CD4-positive, alpha-beta T cell treated with Interferon gamma for 1 hour (primary cell): ENCODE data around the gene LRATD1.
"Not testable (repeated sequence)": the region's sequence is repeated elsewhere in the genome, so short reads cannot be mapped to it uniquely, and the experiment has no call there.

Experiments used
- DNase-seq: peaks from one replicate; pipeline ENCODE4 v3.0.0-alpha.2; 2020

The LRATD1 gene, protein sequence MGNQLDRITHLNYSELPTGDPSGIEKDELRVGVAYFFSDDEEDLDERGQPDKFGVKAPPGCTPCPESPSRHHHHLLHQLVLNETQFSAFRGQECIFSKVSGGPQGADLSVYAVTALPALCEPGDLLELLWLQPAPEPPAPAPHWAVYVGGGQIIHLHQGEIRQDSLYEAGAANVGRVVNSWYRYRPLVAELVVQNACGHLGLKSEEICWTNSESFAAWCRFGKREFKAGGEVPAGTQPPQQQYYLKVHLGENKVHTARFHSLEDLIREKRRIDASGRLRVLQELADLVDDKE

DNA sequence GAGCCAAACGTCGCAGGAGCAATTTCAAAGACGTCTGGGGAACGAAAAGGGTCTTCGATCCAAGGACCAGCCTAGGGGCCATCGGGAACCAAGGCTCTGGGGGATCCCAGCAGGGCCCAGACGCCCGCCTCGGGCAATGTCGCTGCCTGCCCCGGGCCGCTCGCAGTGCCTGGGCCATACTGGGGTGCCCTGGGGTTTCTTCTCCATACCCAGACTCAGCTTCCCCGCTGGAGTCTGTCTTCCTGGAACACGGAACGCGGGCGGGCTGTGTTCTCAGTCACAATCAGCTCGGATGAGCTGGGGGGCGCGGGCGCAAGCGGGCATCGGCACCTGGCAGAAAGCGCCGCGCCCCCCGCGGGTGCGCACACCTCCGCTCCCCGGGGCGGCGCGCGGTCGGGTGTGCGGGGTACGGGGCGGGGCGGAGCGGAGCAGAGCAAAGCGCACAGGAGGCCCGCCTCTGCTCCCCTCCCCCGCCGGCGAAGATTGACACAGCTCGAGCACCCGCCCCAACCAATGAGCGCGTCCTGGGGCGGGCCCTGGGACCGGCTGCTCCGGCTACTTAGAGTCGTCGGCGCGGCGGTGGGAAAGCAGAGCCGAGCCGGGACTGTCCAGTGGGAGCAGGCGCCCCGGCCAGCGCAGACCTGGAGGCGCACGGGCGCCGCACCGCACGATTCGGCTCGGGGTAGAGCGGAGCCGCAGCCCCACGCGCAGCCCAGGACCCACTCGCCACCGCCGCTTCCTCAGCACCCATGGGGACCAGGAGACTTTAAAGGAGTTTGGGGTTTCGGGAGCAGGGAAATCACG lies at the start of gene LRATD1:
Gene LRATD1 (plus strand): TSS at position 585 of the 804 bp plus-strand sequence. CDS start 1,263 bp downstream, outside the sequence.
- DNase-seq: no peak

GRCh38 chr2:14583059-14583458 lies 49.5 kb upstream of the LRATD1 start:
- no peak for DNase-seq

- no peak for DNase-seq
Observed at GRCh38 chr2:14583802-14584201, 48.7 kb upstream of the LRATD1 start.

- DNase-seq: no peak
Observed at GRCh38 chr2:14587119-14587518, 45.4 kb upstream of the LRATD1 start.

DNA sequence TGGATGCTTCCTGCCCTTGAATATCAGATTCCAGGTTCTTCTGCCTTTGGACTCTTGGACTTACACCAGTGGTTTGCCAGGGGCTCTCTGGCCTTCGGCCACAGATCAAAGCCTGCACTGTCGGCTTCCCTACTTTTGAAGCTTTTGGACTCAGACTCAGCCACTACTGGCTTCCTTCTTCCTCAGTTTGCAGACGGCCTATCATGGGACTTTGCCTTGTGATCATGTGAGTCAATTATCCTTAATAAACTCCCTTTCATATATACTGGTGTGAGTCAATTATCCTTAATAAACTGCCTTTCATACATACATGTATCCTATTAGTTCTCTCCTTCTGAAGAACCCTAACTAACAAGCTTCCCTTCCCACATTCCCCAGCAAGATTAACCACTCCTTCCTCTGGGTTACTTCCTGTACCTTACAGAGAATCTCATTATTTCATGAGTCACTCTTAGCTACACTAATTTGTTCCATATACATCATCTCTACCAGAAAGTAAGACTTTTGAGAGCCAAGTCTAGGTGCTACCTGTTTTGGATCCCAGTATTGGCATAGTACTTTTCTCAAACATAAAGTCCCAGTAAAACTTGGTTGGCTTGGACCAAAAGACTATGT lies 31.3 kb upstream of the LRATD1 start:
- no peak for DNase-seq

DNA sequence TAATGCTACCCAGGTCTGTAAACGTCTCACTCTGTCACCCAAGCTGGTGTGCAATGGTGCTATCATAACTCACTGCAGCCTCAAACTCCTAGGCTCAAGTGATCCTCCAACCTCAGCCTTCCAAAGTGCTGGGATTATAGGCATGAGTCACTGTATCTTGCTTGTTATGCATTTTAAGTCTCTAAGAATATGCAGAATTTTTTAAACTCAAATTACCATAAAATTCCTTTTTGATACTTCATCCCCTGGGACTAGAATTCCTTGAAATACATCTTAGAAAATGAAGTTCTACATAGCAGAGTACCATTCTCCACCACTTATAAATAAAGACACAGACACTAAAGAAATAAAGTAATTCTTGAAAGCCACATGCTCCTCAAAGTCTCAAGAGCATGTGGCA lies 30.2 kb upstream of the LRATD1 start:
- no peak for DNase-seq

- DNase-seq: no peak
Observed at GRCh38 chr2:14603676-14604075, 28.8 kb upstream of the LRATD1 start.

GRCh38 chr2:14608245-14608644 lies 24.3 kb upstream of the LRATD1 start:
- no peak for DNase-seq

DNA sequence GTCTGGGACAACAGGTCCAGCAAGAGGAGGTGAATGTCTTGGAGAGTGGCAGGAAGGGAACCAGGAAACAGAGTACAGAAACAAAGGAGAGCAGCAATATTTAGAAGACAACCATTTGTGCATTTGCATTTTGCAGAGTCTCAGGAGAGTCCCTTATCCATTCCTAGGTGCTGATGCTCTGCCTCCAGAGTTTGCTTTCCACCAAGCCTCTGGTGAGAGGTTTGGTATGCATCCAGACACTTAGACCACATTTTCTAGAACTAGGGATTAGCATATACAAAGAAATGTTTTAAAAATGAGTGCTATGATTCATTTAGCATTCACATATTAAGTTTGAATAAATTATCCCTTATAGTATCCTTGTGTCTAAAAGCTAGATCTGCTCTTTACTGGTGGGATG lies 18.5 kb upstream of the LRATD1 start:
- no peak for DNase-seq

DNA sequence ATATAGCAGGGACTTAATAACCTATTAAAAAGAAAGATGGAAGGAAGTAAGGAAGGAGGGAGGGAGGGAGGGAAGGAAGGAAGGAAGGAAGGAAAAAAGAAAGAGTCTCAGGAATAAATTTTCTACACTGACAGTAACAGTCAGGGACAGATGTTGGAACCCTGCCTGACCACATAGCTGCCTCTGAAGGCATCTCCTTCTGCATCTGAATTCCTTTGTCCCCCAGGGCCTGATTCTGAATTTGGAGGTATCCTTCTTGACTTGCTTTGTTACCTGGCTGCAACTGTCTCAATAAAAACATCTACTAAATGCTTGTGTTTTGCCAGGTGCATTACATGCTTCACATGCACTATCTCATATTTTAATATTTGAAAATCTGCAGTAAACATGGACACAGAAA lies 17.4 kb upstream of the LRATD1 start:
- no peak for DNase-seq

DNA sequence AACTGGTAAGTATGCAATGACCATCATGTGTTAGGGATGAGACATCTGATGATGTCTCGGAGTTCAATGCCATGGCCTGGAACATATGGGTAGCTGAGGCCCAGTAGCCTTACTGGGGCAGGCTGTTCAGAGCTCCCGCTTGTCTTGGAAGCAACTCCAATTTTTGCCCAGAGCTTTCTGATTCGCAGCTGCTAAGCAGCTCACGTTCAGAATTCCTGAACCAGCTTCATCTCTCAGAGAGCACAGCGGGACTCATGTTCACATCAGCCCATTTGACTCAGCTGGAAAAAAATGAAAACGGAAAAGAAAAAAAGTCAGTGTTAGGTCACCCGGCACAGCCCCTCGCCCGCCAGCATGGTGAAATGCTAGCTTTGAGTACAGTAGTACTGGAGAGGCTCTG lies 16.8 kb upstream of the LRATD1 start:
- DNase-seq: no peak

DNA sequence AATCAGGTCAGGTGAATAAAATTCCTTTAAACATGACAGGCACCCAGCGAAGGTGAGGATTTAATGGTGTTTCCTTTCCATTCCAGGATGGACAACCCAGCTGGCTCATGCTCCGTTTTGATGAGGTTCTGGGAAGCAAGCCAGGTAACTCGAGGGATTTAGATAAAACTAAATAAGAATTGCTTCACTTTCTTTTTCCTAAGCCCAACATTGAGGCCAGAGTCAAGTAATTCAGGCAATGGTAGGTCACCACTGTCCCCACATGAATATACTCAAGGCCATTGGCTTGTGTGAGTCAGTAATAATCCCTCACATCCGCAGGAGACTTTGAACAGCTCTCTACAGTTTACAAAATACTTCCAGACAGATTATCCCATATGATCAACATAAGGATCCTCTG lies 16.2 kb upstream of the LRATD1 start:
- DNase-seq: no peak

DNA sequence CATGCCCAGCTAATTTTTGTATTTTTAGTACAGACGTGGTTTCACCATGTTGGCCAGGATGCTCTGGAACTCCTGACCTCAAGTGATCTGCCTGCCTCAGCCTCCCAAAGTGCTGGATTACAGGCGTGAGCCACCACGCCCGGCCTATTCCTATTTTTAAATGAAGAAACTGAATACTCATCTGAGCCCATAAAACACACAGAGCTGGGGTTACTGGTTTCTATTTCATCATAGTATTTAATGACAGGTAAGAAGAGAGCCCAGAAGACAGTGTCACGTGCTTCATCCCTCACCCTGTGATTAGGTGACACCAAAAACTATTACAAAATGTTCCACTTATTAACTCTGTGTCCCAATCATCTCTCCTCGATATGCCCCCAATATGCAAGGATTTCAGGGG lies 15.6 kb upstream of the LRATD1 start:
- no peak for DNase-seq

GRCh38 chr2:14619441-14619840 lies 13.1 kb upstream of the LRATD1 start:
- DNase-seq: no peak

- DNase-seq: no peak
Observed at GRCh38 chr2:14621114-14621513, 11.4 kb upstream of the LRATD1 start.

DNA sequence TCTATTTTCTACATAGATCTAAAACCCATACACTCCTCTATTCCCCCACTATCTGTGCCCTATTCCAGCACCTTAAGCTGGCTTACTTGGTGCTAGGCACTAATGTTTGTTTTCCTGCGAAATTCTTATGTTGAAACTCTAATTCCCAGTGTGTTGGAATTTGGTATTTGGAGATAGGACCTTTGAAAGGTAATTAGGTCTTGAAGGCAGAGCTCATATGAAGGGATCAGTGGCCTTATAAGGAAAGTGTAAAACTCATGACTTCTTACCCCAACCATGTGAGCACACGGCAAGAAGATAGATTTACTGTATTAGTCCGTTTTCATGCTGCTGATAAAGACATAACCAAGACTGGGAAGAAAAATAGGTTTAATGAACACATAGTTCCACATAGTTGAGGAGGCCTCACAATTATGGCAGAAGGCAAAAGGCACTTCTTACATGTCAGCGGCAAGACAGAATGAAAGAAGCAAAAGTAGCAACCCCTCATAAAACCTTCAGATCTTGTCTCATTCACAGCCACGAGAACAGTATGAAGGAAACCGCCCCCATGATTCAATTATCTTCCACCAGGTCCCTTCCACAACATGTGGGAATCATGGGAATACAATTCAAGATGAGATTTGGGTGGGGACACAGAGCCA lies 10.5 kb upstream of the LRATD1 start:
- no peak for DNase-seq

DNA sequence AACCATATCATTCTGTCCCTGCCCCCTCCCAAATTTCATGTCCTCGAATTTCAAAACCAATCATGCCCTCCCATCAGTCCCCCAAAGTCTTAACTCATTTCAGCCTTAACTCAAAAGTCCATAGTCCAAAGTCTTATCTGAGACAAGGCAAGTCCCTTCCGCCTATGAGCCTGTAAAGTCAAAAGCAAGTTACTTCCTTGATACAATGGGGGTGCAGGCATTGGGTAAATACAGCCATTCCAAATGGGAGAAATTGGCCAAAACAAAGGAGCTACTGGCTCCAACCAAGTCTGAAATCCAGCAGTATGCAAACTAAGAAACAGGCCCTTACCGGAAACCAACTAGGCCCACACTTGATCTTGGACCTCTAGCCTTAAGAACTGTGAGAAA lies 10.0 kb upstream of the LRATD1 start:
- not testable (repeated sequence) for DNase-seq

DNA sequence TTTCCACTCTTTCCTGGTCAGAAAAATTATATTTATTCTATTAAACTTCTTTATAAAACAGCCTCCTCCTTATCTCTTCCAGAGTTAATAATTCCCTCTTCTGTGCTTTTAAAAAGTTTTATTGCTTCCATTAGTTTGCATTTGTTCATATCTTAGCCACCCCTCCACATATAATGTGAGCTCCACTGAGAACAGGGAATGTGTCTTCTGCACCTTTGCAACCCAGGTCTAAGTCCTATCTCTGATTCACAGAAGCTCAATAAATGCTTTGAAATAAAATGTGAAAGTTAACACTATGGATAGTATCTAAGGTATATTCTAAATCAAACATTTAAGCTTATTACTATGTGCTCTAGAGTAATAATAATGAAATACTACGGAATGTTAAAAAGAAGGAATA lies 9.3 kb upstream of the LRATD1 start:
- DNase-seq: no peak

GRCh38 chr2:14626873-14627272 lies 5.6 kb upstream of the LRATD1 start:
- no peak for DNase-seq

- DNase-seq: no peak
Observed at GRCh38 chr2:14628901-14629300, 3.6 kb upstream of the LRATD1 start.

DNA sequence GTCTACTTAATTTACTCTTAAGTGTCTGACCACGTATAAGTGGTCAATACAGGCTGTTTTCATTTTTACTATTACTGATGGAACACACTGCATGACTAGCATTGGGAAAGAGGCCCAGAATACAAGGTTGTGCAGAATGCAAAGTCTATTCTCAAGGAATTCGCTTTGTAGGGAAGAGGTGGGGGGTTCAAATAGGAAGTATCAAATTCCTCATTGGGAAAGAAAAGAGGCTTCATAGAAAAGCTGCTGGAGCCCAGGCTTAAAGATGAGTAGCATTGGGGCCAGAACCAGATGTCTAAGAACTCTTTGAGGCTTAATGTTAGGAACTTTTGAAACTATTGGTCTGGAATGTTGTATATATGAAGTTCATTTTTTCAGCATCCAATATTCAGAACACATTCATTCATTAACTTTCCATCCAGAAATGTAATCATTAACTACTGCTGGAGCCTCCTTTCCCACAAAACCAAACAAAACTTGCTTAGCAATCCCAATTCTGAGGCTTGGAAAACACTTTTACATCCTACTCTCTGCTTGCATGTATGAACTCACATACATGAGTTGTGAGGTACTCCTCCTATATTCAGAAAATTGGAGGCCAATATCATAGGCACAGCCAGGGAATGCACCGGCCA lies 994 bp upstream of the LRATD1 start:
- no peak for DNase-seq

- no peak for DNase-seq
Observed at GRCh38 chr2:14633061-14633460, 544 bp downstream of the LRATD1 start.
